Central memory CD4-positive, alpha-beta T cell (primary cell): ENCODE measurements around the gene SPATA21.

Source experiments
- DNase-seq: peaks from one replicate; pipeline ENCODE4 v3.0.0; 2022

The SPATA21 gene

GRCh38 chr1:16450863-16451481, 13.7 kb upstream of the SPATA21 start:
- DNase-seq, result no peak

- DNase-seq, result no peak
Measured at GRCh38 chr1:16449666-16450065, 12.4 kb upstream of the SPATA21 start.

DNA sequence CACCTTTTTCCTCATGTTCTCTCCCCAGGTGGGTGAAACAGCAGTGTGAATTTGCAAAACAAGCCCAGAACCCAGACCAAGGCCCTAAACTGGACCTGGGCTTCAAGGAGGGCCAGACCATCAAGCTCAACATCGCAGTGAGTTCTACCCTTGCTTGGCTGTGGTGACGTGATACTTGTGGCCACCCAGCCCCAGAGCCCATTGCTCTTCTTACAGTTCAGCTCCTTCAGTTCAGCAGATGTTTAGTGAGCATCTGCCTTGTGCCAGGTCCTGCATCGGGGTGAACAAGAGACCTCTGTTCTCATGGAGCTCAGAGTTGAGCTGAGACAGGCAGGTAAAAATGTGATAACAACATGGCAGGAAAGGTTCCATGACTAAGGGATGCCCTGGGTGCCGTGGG, 11.8 kb upstream of the SPATA21 start:
- no peak for DNase-seq

GRCh38 chr1:16447641-16448040, 10.4 kb upstream of the SPATA21 start:
- DNase-seq, result no peak

DNA sequence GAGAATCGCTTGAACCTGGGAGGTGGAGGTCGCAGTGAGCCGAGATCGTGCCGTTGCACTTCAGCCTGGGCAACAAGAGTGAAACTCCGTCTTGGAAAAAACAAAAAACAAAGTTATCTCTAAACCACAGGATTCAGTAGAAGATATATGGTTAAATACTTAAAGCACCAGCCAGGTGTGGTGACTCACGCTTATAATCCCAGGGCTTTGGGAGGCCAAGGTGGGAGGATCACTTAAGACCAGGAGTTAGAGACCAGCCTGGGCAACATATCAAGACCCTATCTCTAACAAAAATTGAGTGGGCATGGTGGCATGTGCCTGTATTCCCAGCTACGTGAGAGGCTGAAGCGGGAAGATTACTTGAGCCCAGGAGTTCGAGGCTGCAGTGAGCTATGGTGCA, 8.9 kb upstream of the SPATA21 start:
- DNase-seq, result no peak

DNA sequence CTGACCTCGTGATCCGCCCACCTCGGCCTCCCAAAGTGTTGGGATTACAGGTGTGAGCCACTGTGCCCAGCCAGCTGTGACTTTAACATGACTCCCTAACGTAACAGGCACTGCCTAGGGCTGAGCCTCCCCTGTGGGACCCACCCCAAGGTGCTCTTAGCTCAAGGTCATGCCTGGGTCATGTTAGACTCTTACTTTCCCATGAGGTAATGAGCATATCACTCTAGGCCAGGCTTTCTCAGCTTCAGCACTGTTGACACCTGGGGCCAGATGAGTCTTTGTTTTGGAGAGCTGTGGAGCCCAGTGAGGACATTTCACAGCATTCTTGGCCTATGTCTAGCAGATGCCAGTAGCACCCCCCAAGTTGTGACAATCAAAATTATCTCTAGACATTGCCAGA, 7.8 kb upstream of the SPATA21 start:
- no peak for DNase-seq

DNA sequence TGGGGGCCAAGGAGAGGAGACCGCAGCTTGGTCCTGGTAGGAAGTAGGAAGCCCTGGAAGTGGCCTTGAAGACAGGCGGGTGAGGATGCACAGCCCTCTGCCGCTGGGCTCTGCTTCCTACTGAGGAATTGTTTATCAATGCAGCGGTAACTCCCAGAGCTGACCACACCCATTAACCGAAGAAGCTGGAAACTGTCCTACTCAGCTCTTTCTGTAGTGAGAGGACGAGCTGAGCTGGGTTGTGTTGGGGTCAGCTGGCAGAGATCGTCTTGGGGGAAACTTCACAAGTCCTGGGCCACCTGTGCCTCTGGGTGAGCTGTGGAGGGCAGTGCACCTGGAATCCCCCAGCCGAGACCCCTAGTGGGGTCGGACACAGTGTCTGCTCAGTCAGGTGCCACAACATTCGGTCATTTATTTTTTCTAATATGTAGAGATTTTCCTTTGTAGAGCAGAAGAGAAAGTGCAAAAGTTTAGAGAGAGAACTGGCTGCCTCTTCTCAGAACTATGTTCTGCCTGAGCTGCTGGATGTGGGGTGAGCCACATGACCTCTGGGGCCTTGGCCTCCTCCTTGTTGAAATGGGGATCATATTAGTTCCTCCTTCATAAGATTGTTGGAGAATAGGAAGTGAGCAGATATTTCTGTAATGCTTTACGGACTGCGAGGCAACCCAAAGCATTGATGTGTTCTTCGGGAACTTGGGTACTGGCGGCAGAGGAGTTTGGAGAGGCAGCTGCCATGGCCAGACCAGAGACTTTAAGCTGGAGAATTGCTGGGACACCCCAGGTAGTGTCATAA, 6.9 kb upstream of the SPATA21 start:
- no peak for DNase-seq

GRCh38 chr1:16442941-16443340, 5.7 kb upstream of the SPATA21 start:
- DNase-seq, result no peak

GRCh38 chr1:16442265-16442664, 5.0 kb upstream of the SPATA21 start:
- DNase-seq, result no peak

GRCh38 chr1:16441282-16441665, 4.0 kb upstream of the SPATA21 start:
- no peak for DNase-seq

- DNase-seq, result peak; percentile 85
Measured at GRCh38 chr1:16440470-16441281, 3.5 kb upstream of the SPATA21 start, which contains the start of gene NECAP2. Gene NECAP2, plus strand, starts transcription at chr1:16440724. Its CDS starts 38 bp downstream, at chr1:16440762.

- no peak for DNase-seq
Measured at GRCh38 chr1:16440131-16440469, 2.9 kb upstream of the SPATA21 start.

DNA sequence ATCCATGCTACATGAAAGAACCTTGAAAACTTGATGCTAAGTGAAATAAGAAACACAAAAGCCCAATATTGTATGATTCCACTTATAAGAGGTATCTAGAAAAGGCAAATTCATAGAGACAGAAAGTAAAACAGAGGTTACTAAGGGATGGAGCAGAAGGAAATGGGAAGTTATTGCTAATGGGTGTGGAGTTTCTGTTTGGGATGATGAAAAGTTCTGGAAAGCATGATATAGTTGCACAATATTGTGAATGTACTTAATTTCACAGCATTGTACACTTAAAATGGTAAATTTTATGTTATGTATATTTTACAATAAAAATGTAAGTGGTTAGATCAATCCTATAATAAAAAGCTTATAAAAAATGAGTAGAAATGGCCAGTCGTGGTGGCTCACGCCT, 1.7 kb upstream of the SPATA21 start:
- no peak for DNase-seq

GRCh38 chr1:16438516-16438915, 1.3 kb upstream of the SPATA21 start:
- no peak for DNase-seq

GRCh38 chr1:16434501-16434900, 2.7 kb downstream of the SPATA21 start:
- no peak for DNase-seq

DNA sequence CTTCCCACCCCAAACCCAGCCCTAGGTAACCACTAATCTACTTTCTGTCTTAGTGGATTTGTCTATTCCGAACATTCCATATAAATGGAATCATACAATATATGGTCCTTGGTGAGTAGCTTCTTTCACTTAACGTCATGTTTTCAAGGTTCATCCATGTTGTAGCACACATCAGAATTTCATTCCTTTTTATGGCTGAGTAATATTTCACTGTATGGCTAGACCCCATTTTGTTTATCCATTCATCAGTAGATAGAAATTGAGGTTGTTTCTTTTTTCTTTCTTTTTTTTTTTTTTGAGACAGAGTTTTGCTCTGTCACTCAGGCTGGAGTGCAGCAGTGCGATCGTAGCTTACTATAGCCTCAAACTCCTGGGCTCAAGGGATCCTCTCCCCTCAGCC, 3.2 kb downstream of the SPATA21 start:
- no peak for DNase-seq

GRCh38 chr1:16433030-16433429, 4.2 kb downstream of the SPATA21 start:
- DNase-seq, result no peak

DNA sequence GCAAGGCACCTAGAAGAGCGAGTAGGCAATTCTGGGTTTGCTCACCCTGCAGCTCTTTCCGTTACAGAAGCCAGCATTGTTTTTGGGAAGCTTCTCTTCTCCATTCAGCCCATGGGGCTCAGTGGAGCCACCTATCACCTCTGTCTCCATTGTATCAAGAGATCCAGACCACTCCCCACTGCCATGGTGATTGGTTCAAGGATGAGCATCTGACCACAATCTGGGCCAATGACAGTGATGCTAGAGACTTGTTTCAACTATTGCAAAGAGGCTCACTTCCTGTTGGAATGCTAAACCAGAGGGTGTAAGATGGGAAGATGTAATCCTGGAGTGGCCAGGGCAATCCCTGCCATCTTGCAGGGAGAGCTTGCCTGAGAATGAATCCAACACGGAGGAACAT, 6.6 kb downstream of the SPATA21 start:
- no peak for DNase-seq

DNA sequence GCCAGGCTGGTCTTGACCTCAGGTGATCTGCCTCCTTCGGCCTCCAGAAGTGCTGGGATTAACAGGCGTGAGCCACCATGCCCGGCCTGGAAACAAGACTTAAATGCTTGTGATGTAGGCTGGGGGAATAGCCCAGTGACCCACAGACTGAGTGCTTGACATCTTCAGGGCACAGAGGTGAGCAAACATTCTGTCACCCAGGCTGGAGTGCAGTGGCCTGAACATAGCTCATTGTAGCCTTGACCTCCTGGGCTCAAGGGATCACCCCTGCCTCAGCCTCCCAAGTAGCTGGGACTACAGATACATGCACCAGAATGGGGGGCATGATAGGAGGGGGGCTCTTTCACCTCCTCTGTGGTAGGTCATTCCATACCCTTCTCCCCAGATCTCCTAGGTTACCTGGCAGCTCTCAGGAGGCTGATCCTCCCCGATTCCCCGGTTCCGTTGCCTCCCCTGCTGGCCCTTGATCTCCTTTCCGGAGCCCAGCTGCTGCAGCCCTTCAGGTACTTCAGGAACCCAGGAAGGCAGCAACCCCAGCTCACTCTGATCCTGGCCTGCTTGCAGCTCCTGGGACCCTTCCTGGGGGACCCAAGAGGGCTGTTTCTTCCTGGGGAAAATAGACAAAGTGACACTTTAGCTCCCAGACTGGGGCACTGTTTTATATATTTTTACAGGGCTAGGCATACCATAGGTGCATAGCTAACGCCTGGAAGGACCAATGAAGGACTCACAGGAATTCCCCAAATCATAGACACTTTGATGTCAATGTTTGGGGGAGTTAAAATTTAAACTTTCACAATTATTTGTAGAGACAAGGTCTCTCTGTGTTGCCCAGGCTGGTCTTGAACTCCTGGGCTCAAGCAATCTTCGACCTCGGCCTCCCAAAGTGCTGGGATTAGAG, 11.8 kb downstream of the SPATA21 start:
- no peak for DNase-seq

DNA sequence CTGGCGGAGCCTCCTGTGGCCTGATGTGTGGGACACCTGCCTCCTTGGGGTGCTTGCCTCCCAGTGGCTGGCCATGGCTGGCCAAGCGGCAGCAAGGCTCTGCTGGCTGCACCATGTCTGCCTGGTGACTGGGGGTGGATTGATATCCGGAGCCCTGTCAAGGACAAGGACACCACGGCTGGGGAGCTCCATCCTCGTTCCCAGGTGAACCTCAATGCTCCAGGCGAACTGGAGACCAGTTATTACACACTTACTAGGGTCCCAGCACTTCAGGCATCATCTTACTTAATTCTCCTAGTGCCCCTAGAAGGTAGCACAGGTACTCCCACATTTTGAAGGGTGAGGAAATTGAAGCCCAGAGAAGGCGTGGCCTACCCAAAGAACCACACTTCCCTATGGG, 15.2 kb downstream of the SPATA21 start:
- DNase-seq, result no peak

GRCh38 chr1:16421201-16421600, 16.0 kb downstream of the SPATA21 start:
- no peak for DNase-seq

GRCh38 chr1:16420424-16421118, 16.7 kb downstream of the SPATA21 start:
- peak; percentile 68 for DNase-seq
